Femur (tissue), 1 donor: Measurements from ENCODE around the gene MRNIP.
A peak's percentile ranks its signal among the peaks of the same experiment; 100 is the strongest.
"Not testable (repeated sequence)": the region's sequence is repeated elsewhere in the genome, so short reads cannot be mapped to it uniquely, and the experiment has no call there.

Source experiments
- DNase-seq: peaks from one replicate; pipeline ENCODE4 v3.0.0-alpha.2; 2017

The MRNIP gene

GRCh38 chr5:179837076-179838011, 21.3 kb downstream of the MRNIP start:
- DNase-seq, result no peak

- DNase-seq, result no peak
These were observed 22.2 kb downstream of the MRNIP start for GRCh38 chr5:179836225-179837019.

GRCh38 chr5:179834871-179835270, 23.7 kb downstream of the MRNIP start:
- DNase-seq, result not testable (repeated sequence)

- DNase-seq, result no peak
These were observed 24.5 kb downstream of the MRNIP start for GRCh38 chr5:179834120-179834519.

- no peak for DNase-seq
These were observed 24.9 kb downstream of the MRNIP start for GRCh38 chr5:179833709-179834070.

- no peak for DNase-seq
These were observed 25.4 kb downstream of the MRNIP start for GRCh38 chr5:179833056-179833708.

GRCh38 chr5:179832039-179832745, 26.4 kb downstream of the MRNIP start:
- DNase-seq, result no peak

GRCh38 chr5:179830818-179831468, 27.7 kb downstream of the MRNIP start:
- DNase-seq, result no peak

- no peak for DNase-seq
These were observed 28.7 kb downstream of the MRNIP start for GRCh38 chr5:179829732-179830435.

GRCh38 chr5:179828756-179829421, 29.7 kb downstream of the MRNIP start:
- no peak for DNase-seq

GRCh38 chr5:179827680-179828079, 30.9 kb downstream of the MRNIP start:
- no peak for DNase-seq

- no peak for DNase-seq
These were observed 32.9 kb downstream of the MRNIP start for GRCh38 chr5:179825655-179826182.

- no peak for DNase-seq
These were observed 33.9 kb downstream of the MRNIP start for GRCh38 chr5:179824745-179825112.

GRCh38 chr5:179823937-179824744, 34.5 kb downstream of the MRNIP start:
- DNase-seq, result no peak

- no peak for DNase-seq
These were observed 36.1 kb downstream of the MRNIP start for GRCh38 chr5:179822444-179822990.

- DNase-seq, result no peak
These were observed 36.6 kb downstream of the MRNIP start for GRCh38 chr5:179822059-179822432.

- peak; percentile 97 for DNase-seq
These were observed 37.1 kb downstream of the MRNIP start for GRCh38 chr5:179821298-179822058.

GRCh38 chr5:179820483-179821297, 37.9 kb downstream of the MRNIP start, which contains the start of gene SQSTM1:
Gene SQSTM1 (plus strand): TSS chr5:179820905. CDS start chr5:179820937, 32 bp downstream.
- peak; percentile 88 for DNase-seq
